ENCODE results near the gene OXTR. TPM values are rescaled to one million over a fixed set of nuclear protein-coding genes. Genes with fewer than 3 reads are reported as not detected.

OXTR gene
- total RNA-seq, 4 donors from 2014 or later, result 0.20 TPM; not detected in 3

- peaks cover 23 to 41% of the 10 kb centered on the region in 2 donors for H3K4me1 ChIP-seq
- in situ Hi-C loops (cut with MboI; ENCODE audit: low sequenced_read_pairs in 4 of 4), result no loop called here
- no peaks in the 10 kb centered on the region for H3K9me3 ChIP-seq
- no peaks in the 10 kb centered on the region for H3K27me3 ChIP-seq
- ATAC-seq (no peak), DNase-seq (no peak)
- no peaks in the 10 kb centered on the region for H3K36me3 ChIP-seq
- no peak for TF ChIP-seq POLR2A (IDR thresholded peaks at IDR 0.05)
- TF ChIP-seq CTCF (IDR thresholded peaks at IDR 0.05 in 4 of 5, conservative IDR thresholded peaks at IDR 0.05 in 1 of 5), result no peak
- intact Hi-C loops (cut with DNase I; ENCODE audit: low total_unique reads), result loop anchor here (5.0 to 10.0 kb wide), 2 partner anchors 70 to 248 kb away; no protein-coding TSS in a partner anchor
- H3K4me3 ChIP-seq, result no peak overlapping the region
- no peak overlapping the region for H3K27ac ChIP-seq
These were observed 37.0 kb downstream of the OXTR start for GRCh38 chr3:8732413-8732812.

DNA sequence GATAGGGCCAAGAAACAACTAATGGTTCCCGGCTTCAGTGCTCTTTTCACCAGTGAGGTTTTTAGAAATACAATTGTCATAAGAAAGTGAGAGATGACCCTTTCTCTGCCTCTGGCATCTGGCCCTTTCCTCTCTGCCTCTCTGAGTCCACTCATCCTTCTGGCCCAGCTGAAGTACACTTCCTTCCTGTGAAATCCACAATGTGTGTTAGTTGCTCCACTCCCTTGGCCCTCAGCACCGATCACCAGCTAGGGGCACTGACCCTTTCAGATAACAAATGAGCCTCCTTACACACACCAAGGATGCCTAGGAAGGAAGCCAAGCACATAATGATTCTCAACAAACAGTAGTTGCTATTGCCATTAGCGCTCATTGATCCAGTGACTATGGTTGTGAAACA lies 38.8 kb downstream of the OXTR start:
- no peak for TF ChIP-seq POLR2A (IDR thresholded peaks at IDR 0.05)
- no peak for TF ChIP-seq CTCF (IDR thresholded peaks at IDR 0.05 in 4 of 5, conservative IDR thresholded peaks at IDR 0.05 in 1 of 5)
- no peak overlapping the region for H3K4me3 ChIP-seq
- no peaks in the 10 kb centered on the region for H3K9me3 ChIP-seq
- DNase-seq, result no peak
- no peak for ATAC-seq
- no peak overlapping the region for H3K27ac ChIP-seq
- no peaks in the 10 kb centered on the region for H3K36me3 ChIP-seq
- H3K4me1 ChIP-seq, result peaks cover 15 to 24% of the 10 kb centered on the region in 2 donors
- H3K27me3 ChIP-seq, result no peaks in the 10 kb centered on the region
- intact Hi-C loops (cut with DNase I; ENCODE audit: low total_unique reads) (loop anchor here (5.0 to 10.0 kb wide), 2 partner anchors 68 to 246 kb away; no protein-coding TSS in a partner anchor), in situ Hi-C loops (cut with MboI; ENCODE audit: low sequenced_read_pairs in 4 of 4) (no loop called here)

GRCh38 chr3:8729479-8729878 lies 39.9 kb downstream of the OXTR start:
- Histone ChIP-seq H3K36me3 (no peaks in the 10 kb centered on the region), H3K27me3 (no peaks in the 10 kb centered on the region), H3K9me3 (no peaks in the 10 kb centered on the region), H3K4me1 (peaks cover 5 to 14% of the 10 kb centered on the region in 2 donors), H3K4me3 (no peak overlapping the region), H3K27ac (no peak overlapping the region)
- in situ Hi-C loops (cut with MboI; ENCODE audit: low sequenced_read_pairs in 4 of 4), result no loop called here
- intact Hi-C loops (cut with DNase I; ENCODE audit: low total_unique reads), result no loop called here
- ATAC-seq, result no peak
- TF ChIP-seq CTCF (IDR thresholded peaks at IDR 0.05 in 4 of 5, conservative IDR thresholded peaks at IDR 0.05 in 1 of 5), result no peak
- TF ChIP-seq POLR2A (IDR thresholded peaks at IDR 0.05), result no peak
- no peak for DNase-seq

GRCh38 chr3:8727605-8728512 lies 41.6 kb downstream of the OXTR start:
- intact Hi-C loops (cut with DNase I; ENCODE audit: low total_unique reads), result no loop called here

More at GRCh38 chr3:8727605-8728512, 41.6 kb downstream of the OXTR start:
- DNase-seq (no peak), ATAC-seq (no peak)
- Histone ChIP-seq H3K27ac (no peak overlapping the region), H3K27me3 (no peaks in the 10 kb centered on the region), H3K9me3 (no peaks in the 10 kb centered on the region), H3K36me3 (no peaks in the 10 kb centered on the region), H3K4me1 (peaks cover 0 to 7% of the 10 kb centered on the region in 2 donors), H3K4me3 (no peak overlapping the region)
- in situ Hi-C loops (cut with MboI; ENCODE audit: low sequenced_read_pairs in 4 of 4), result no loop called here
- no peak for TF ChIP-seq POLR2A (IDR thresholded peaks at IDR 0.05)
- no peak for TF ChIP-seq CTCF (IDR thresholded peaks at IDR 0.05 in 4 of 5, conservative IDR thresholded peaks at IDR 0.05 in 1 of 5)

All from gastrocnemius medialis (tissue), 4 donors.